Adrenal gland (tissue), 5 donors: ENCODE results near the gene CFAP20.

ENCODE experiments used
- CTCF ChIP-seq, 6 experiments: fragments of 450-650 bp in 4 of 6; fragments of 200-600 bp in 2 of 6; sonication (generic) in 1 of 6; IDR thresholded peaks; 1 replicate in 5 of 6; 2 replicates in 1 of 6; pipeline versions ENCODE4 v1.5.1 to v1.8.0; 2016 to 2021; ENCODE audit warnings: antibody characterized with exemption in 6 of 6, mild to moderate bottlenecking in 2 of 6, moderate library complexity in 1 of 6
- POLR2A ChIP-seq, 2 donors: fragments of 450-650 bp; IDR thresholded peaks; one replicate each; pipeline ENCODE4 v1.6.1; 2017; ENCODE audit warnings: antibody characterized with exemption in 2 of 2, mild to moderate bottlenecking in 2 of 2, moderate library complexity in 1 of 2
- donor health status: DM: no; HTN: no; CAD: no.

DNA sequence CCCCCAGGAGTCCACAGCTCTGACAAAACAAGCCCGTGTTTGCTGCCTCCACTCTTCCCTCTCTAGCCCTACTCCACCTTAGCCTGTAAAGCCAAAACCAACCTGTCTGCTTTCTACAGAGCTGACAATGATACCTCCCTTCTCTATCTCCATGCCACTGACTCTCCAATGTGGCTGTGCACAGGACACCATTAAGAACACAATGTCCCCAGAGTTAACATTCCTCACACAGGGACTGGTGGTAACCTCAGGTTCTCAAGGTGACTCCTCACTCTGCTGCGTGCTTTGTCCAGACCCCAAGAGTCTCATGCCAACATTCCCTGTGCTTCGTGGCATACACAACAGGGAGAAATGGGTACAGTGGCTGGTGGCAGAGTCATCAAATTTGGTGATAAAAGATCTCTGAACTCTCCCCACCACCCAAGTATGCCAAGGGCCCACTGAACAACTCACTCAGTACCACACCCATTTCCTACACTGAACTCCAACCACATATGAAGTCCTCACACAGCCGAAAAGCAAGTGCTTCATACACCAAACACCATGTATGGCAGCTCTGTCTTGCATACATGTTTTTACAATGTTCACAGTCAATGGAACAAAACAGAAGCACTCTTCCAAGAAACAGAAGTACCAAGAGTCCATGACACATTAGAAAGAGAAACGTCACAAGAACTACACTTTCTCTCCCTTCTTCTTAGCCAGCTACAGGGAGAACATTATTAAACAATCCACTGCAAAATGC, 47.6 kb upstream of the CFAP20 start:
- TF ChIP-seq CTCF (IDR thresholded peaks at IDR 0.05) (no peak), POLR2A (IDR thresholded peaks at IDR 0.05) (no peak)
